ENCODE data around the gene HPCA.
"Not testable (repeated sequence)": the region's sequence is repeated elsewhere in the genome, so short reads cannot be mapped to it uniquely, and the experiment has no call there.

The HPCA gene

GRCh38 chr1:32901823-32902534, 15.7 kb downstream of the HPCA start:
- no peak for FAIRE-seq
- no peak for DNase-seq (ENCODE audit: low spot score)

DNA sequence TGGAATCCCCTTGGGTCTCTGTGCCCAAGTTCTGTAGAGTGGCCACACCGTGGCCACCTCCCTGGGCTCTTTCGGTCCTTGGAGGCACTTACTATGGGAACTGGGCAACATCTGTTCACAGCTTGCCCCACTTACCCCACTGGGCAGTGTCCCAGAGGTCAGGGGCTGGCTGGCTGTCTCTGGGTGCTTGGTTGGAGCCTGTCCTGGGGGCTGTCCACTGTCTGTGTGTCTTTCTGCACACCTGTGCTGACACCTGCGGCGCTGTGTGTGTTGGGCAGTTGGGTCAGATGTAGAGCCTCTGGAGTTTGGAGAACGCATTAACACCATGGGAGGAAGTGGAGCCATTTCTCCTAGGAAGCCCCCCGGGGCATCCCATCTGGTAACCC, 16.2 kb downstream of the HPCA start:
- no peak for FAIRE-seq
- DNase-seq (ENCODE audit: low spot score) = no peak

- FAIRE-seq = no peak
- no peak for DNase-seq (ENCODE audit: low spot score)
These were observed 17.9 kb downstream of the HPCA start for GRCh38 chr1:32903991-32904785.

DNA sequence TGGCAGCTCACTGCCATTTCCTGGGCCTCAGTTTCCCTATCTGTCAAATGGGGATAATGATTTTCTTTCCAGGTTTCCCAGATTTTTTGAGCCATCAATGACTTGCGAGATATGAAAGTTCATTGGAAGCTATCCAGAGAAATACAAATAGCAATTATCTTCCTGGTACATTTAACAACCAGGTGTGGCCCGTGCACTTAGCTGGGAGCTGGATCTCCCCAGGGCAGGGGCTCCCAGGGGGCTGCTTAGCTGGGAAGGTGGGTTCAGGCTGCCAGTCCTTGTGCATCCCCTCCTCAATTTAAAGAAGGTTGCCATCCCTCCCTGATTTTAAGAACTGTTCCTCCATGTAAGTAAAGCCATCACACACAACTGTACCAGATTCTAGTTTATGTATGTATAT, 18.5 kb downstream of the HPCA start:
- FAIRE-seq (no peak), DNase-seq (ENCODE audit: low spot score) (no peak)

DNA sequence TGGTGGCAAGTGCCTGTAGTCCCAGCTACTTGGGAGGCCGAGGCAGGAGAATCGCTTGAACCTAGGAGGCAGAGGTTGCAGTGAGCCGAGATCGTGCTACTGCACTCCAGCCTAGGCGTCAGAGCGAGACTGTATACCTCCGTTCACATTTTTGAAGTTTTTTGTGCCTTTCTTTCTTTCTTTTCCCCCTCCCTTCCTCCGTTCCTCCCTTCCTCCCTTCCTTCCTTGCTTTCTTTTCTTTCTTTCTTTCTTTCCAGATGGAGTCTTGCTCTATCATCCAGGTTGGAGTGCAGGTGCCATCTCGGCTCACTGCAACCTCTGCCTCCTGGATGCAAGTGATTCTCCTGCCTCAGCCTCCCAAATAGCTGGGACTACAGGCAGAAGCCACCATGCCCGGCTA, 19.3 kb downstream of the HPCA start:
- not testable (repeated sequence) for FAIRE-seq; DNase-seq (ENCODE audit: low spot score)

DNA sequence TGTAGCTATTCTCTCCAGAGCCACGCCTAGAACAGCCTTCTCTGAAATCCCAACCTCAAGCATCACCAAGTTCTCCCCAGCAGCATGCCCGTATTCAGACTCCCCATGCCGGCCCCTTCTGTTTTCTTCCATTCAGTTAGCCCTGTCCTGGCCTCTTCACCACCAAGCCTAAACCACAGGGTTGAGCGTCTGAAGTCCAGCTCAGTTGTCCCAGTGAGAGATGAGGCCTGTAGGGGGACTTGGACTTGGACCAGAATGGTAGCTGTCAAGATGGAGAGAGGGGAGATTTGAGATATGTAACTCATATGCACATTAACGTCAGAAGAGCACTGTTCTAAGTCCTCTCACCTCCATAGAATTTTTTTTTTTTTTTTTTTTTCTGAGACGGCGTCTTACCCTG, 20.4 kb downstream of the HPCA start:
- DNase-seq (ENCODE audit: low spot score) = no peak
- no peak for FAIRE-seq

DNA sequence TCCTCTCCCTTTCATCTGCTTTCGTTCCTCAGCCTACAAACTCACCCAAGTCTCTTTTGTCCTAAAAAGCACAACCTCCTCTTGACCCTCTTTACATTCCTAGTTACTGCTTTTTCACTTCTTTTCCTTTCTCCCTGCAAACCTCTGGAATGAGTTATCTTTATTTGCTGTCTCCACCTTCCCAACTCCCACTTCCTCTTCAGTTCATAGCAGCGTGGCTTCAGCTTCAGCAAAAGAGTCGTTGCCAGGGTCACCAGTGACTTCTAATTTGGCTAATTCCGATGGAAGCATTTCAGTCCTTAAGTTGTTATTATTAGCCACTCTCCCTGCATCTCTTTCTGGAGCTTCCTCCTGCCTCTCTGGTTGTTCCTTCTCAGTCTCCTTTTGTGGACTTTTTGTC, 21.1 kb downstream of the HPCA start:
- FAIRE-seq = no peak
- DNase-seq (ENCODE audit: low spot score) = no peak

DNA sequence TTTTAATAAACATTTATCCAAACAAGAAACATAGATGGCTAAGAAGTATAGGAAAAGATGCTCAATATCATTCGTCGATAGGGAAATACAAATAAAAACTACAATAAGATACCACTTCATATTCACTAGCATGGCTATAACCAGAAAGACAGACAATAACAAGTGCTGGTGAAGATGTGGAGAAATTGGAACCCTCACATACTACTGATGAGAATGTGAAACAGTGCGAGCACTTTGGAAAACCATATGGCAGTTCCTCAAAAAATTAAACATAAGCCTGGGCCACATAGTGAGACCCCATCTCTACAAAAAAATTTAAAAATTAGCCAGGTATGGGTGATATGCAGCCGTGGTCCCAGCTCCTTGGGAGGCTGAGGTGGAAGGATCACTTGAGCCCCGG, 24.0 kb downstream of the HPCA start:
- DNase-seq (ENCODE audit: low spot score) (no peak), FAIRE-seq (no peak)

- DNase-seq (ENCODE audit: low spot score) = no peak
- no peak for FAIRE-seq
These were observed 29.7 kb downstream of the HPCA start for GRCh38 chr1:32915766-32916706.

DNA sequence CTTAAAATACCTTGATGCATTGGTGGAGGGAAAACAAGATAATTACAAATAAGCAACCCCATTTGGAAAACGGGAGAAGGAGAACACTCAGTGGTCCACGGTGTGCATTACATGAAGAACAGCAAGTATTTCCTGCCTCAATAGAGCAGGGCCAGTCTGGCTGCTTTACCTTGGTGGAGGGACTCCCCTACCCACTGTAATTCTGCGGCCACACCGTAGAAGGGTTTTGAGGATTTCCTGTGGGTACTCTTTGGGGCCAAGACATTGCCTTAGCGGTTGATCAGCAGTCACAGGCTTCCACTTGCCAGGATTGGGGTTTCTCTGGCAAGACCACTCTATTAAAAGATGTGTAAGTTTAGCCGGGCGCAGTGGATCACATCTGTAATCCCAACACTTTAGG, 31.2 kb downstream of the HPCA start:
- DNase-seq (ENCODE audit: low spot score) = no peak
- FAIRE-seq = no peak

DNA sequence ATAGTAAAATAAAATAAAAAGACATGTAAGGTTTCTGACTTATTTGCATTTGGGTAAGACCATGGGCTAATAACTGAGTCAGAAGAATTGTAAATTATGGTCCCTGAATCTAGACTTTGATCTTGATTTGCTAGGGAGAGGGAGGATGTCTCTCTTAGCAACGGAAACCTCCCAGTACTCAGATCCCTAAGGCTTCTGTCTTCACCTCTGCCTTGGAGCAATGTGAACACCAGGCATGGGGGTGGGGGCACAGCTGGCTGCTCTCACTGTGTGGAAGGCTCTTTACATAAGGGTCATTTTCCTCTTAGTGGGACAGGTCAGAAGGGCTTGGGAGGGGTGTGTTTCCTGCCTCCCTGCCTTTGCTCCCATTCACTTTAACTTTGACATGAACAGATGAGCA, 31.9 kb downstream of the HPCA start:
- FAIRE-seq (no peak), DNase-seq (ENCODE audit: low spot score) (no peak)

- FAIRE-seq = peak; percentile 92
- peak; percentile 93 for DNase-seq (ENCODE audit: low spot score)
These were observed 33.8 kb downstream of the HPCA start for GRCh38 chr1:32919811-32920733.

DNA sequence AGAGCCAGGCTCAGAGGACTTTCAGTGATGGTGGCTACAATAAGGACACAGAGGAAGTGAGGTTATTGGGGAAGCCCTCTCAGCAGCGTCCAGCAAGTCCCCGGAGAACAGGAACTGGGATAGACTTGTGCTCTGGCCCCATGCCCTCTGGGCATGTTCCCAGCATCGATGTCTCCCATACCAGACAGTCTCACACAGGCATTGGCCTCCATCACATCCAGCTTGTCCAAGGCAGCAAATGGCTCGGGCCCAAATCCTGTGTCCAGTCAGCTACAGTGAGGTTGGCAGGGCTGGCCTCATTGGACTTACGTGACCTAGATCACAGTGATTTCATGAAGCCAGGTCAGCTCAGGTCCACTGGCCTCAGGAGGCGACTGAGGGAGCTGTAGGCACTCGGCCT, 34.5 kb downstream of the HPCA start:
- FAIRE-seq = no peak
- no peak for DNase-seq (ENCODE audit: low spot score)

DNA sequence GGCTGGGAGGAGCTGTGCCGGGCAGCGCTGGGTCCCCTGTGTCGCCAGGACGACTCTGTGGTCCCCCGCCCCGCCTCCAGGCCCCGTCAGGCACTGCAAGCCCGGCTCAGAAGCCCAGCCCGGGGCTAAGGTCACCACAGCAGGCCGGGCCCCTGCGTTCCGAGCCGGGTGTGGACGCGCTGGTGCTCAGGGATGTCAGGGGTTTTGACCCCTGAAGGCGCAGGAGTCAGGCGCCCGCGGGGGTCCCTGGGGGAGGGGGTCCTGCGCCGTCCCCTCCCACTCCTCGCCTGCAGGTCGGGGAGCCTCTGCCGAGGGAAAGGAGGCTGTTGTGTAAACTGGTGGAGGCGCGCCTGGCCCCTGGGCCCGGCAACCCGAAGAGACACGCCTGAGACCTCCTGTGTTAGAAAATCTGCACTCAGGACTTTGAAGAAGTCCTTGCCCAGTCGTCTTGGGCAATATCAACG, 38.6 kb downstream of the HPCA start:
- DNase-seq (ENCODE audit: low spot score) (no peak), FAIRE-seq (no peak)

DNA sequence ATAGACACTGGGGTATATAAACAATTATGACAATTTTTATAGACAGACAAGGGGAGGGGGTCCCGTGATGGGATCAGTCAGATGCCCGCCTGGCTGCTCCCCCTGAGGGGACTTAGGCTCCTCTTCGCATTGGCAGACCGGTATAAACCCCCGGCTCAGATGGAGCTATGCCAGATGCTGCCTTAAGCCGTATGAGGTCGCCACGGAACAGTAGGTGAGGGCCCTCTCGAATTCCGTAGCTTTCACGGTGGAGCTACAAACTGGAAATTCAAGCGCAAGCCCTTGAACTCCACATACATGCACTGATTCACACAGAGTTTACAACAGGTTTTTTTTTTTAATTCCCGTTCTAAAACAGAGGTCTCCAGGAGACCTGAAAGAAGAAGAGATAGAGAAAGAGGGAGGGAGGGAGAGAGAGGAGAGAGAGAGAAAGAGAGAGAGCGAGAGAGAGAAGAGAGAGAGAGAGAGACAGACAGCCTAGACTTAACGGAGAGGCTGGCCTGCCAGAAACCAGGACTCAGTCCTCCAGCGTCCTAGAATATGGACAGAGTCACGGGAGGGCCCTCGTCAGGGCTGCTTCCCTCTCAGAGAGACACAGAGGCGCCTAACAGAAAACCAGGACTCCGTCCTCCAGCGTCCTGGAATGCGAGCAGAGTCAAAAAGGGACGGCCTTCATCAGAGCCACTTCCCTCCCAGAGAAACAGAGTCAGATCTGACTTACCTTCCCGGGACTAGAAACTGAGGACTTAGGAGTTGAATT, 39.3 kb downstream of the HPCA start:
- no peak for FAIRE-seq
- no peak for DNase-seq (ENCODE audit: low spot score)

DNA sequence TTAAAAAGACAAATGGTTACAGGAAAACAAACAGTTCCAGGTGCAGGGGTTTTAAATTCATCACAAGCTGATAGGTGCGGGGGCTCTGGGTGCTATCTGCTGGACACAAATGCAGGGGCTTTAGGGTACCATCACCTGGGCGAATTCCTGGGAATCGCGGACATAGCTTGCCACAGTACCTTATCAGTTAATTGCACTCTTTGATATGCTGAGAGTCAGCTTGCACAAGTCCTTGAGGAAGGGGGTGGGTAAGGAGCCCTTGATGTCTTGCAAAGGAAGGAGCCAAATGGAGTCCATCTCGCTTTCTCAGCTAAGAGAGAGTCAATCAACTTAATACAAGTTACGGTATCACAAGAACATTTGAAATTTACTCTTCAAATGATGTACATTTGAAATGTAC, 40.3 kb downstream of the HPCA start:
- no peak for DNase-seq (ENCODE audit: low spot score)
- FAIRE-seq = no peak

- DNase-seq (ENCODE audit: low spot score) (no peak), FAIRE-seq (no peak)
These were observed 41.1 kb downstream of the HPCA start for GRCh38 chr1:32927441-32927840.

DNA sequence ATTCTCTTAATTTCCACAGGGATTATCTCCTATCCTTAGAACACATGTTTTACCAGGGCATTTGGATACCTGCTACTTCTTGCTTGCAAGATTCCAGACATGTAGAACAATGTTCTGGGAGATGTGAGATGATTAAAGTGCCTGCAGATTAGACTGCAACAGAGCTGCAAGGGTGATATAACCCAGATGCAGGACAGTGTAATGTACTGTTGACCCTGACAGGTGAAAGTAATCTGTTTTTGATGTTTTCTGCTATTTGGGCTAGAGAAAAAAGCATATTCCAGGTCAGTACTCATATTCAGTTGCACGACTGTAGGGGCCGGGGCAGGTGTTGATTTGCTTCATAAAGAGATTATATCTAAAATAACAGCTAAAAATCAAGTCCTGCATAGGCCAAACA, 42.0 kb downstream of the HPCA start:
- DNase-seq (ENCODE audit: low spot score) = no peak
- no peak for FAIRE-seq

GRCh38 chr1:32928715-32929114, 42.4 kb downstream of the HPCA start:
- FAIRE-seq = no peak

GRCh38 chr1:32929366-32929765, 43.1 kb downstream of the HPCA start:
- DNase-seq (ENCODE audit: low spot score) (no peak), FAIRE-seq (no peak)

More at GRCh38 chr1:32928715-32929114, 42.4 kb downstream of the HPCA start:
- DNase-seq (ENCODE audit: low spot score) = no peak

All from RCC 7860 (cell line).